Gastrocnemius medialis (tissue), 4 donors: Measurements from ENCODE around the gene SNAP25.

ENCODE experiments used
- POLR2A ChIP-seq, 2 donors: fragments of 450-650 bp; IDR thresholded peaks; one replicate each; pipeline ENCODE4 v1.6.1; 2017; ENCODE audit warnings: antibody characterized with exemption in 2 of 2, mild to moderate bottlenecking in 2 of 2, moderate library complexity in 2 of 2
- TF ChIP-seq, protein P1 (sequence below), 5 experiments: fragments of 450-650 bp in 3 of 5; fragments of 200-600 bp in 2 of 5; sonication (generic) in 2 of 5; IDR thresholded peaks in 4 of 5; conservative IDR thresholded peaks in 1 of 5; 1 replicate in 4 of 5; 2 replicates in 1 of 5; pipeline ENCODE4 v1.5.1; 2016 to 2019; ENCODE audit warnings: antibody characterized with exemption in 5 of 5, mild to moderate bottlenecking in 3 of 5, moderate library complexity in 3 of 5

DNA sequence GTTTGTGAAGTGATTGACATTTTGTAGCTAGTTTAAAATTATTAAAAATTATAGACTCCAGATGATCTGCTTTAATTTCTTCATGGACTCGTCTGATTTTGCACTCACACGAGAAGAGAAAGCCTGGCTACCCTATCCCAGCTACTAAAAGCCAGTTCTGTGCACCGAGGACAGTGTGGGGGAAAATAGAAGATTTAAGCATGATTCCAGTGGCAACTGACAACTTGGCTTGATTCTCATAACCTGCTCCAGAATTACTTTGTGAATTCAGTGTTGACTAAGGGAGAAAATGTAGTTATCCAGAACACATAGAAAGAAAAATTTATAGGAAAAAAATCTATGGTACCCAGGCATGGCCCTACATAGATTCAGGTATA lies 88.7 kb downstream of the SNAP25 start:
- TF ChIP-seq, protein P1, sequence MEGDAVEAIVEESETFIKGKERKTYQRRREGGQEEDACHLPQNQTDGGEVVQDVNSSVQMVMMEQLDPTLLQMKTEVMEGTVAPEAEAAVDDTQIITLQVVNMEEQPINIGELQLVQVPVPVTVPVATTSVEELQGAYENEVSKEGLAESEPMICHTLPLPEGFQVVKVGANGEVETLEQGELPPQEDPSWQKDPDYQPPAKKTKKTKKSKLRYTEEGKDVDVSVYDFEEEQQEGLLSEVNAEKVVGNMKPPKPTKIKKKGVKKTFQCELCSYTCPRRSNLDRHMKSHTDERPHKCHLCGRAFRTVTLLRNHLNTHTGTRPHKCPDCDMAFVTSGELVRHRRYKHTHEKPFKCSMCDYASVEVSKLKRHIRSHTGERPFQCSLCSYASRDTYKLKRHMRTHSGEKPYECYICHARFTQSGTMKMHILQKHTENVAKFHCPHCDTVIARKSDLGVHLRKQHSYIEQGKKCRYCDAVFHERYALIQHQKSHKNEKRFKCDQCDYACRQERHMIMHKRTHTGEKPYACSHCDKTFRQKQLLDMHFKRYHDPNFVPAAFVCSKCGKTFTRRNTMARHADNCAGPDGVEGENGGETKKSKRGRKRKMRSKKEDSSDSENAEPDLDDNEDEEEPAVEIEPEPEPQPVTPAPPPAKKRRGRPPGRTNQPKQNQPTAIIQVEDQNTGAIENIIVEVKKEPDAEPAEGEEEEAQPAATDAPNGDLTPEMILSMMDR (IDR thresholded peaks at IDR 0.05 in 4 of 5, conservative IDR thresholded peaks at IDR 0.05 in 1 of 5): no peak
- TF ChIP-seq POLR2A (IDR thresholded peaks at IDR 0.05): no peak
